ENCODE results near the gene RAP1B. TPM values are rescaled to one million over a fixed set of nuclear protein-coding genes. Genes with fewer than 3 reads are reported as not detected.

Gene RAP1B
- total and polyA plus RNA-seq, 4 experiments from 2014 or later, result 193 to 542 (median 314) TPM

GRCh38 chr12:68647507-68647906, 36.8 kb downstream of the RAP1B start:
- intact Hi-C loops (cut with micrococcal nuclease), result loop anchor here (5.0 kb wide), 1 partner anchor 35 kb away; the partner anchor contains the start of gene RAP1B
- Histone ChIP-seq H3K27me3 (ENCODE audit: insufficient read depth, low read length) (no peaks in the 10 kb centered on the region), H3K9me3 (ENCODE audit: control insufficient read depth in 1 of 2, low read length in 2 of 2) (no peaks in the 10 kb centered on the region), H3K36me3 (ENCODE audit: insufficient read depth, low read length) (peaks cover 34% of the 10 kb centered on the region), H3K4me3 (ENCODE audit: low read length in 2 of 2) (no peak overlapping the region), H3K27ac (ENCODE audit: low read depth, low read length) (no peak overlapping the region), H3K4me1 (ENCODE audit: insufficient read depth, low read length) (peaks cover 56% of the 10 kb centered on the region)
- Mint-ChIP-seq H3K27ac (peak overlapping the region in 6 of 7 donors; percentile 38 to 84 (median 71)), H3K4me1 (peaks cover 37 to 70% (median 48%) of the 10 kb centered on the region in 4 donors), H3K9me3 (peaks cover 0 to 3% (median 0%) of the 10 kb centered on the region in 8 donors), H3K4me3 (peak overlapping the region in 3 of 8 donors; percentile 33 to 44 (median 43)), H3K36me3 (peaks cover 19 to 61% of the 10 kb centered on the region in 2 donors), H3K27me3 (no peaks in the 10 kb centered on the region)
- DNase-seq, result no peak
- ChIA-PET CTCF (ENCODE audit: partially characterized antibody) (interaction anchor here (0.7 kb wide), 2 partner anchors 109 to 298 kb away, joined by 3 read pairs; no protein-coding TSS in a partner anchor), POLR2A (ENCODE audit: partially characterized antibody) (interaction anchor here (0.7 to 0.9 kb wide), 2 partner anchors 22 to 28 kb away, joined by 3 to 4 read pairs; no protein-coding TSS in a partner anchor)

- ChIA-PET POLR2A (ENCODE audit: partially characterized antibody) (interaction anchor here (0.6 to 0.7 kb wide), 2 partner anchors 22 to 1223 kb away, joined by 3 to 4 read pairs; no protein-coding TSS in a partner anchor), CTCF (ENCODE audit: partially characterized antibody) (no interaction called here)
- H3K27me3 ChIP-seq (ENCODE audit: insufficient read depth, low read length), result no peaks in the 10 kb centered on the region
- Mint-ChIP-seq H3K9me3 (peaks cover 0 to 3% (median 0%) of the 10 kb centered on the region in 8 donors), H3K36me3 (peaks cover 16 to 60% of the 10 kb centered on the region in 2 donors), H3K27me3 (no peaks in the 10 kb centered on the region), H3K4me1 (peaks cover 33 to 65% (median 44%) of the 10 kb centered on the region in 4 donors), H3K4me3 (peak overlapping the region in 4 of 8 donors; percentile 5 to 50 (median 32)), H3K27ac (peak overlapping the region; percentile 21 to 84 (median 74))
- intact Hi-C loops (cut with micrococcal nuclease), result loop anchor here (5.0 kb wide), 1 partner anchor 36 kb away; the partner anchor contains the start of gene RAP1B
- H3K36me3 ChIP-seq (ENCODE audit: insufficient read depth, low read length), result peaks cover 41% of the 10 kb centered on the region
- DNase-seq, result no peak
- no peaks in the 10 kb centered on the region for H3K9me3 ChIP-seq (ENCODE audit: control insufficient read depth in 1 of 2, low read length in 2 of 2)
- H3K27ac ChIP-seq (ENCODE audit: low read depth, low read length), result no peak overlapping the region
- peaks cover 50% of the 10 kb centered on the region for H3K4me1 ChIP-seq (ENCODE audit: insufficient read depth, low read length)
- H3K4me3 ChIP-seq (ENCODE audit: low read length in 2 of 2), result no peak overlapping the region
Observed at GRCh38 chr12:68648179-68648578, 37.5 kb downstream of the RAP1B start.

GRCh38 chr12:68665016-68665569, 54.4 kb downstream of the RAP1B start:
- Mint-ChIP-seq H3K27me3 (no peaks in the 10 kb centered on the region), H3K27ac (peak overlapping the region in 5 of 7 donors; percentile 3 to 73 (median 16)), H3K9me3 (no peaks in the 10 kb centered on the region), H3K4me1 (peaks cover 17 to 32% (median 17%) of the 10 kb centered on the region in 4 donors), H3K36me3 (peaks cover 4 to 19% of the 10 kb centered on the region in 2 donors), H3K4me3 (no peak overlapping the region)
- no peak overlapping the region for H3K27ac ChIP-seq (ENCODE audit: low read depth, low read length)
- DNase-seq, result no peak
- ChIA-PET CTCF (ENCODE audit: partially characterized antibody) (interaction anchor here (1.6 kb wide), 1 partner anchor 309 kb away, joined by 4 read pairs; no protein-coding TSS in a partner anchor), POLR2A (ENCODE audit: partially characterized antibody) (no interaction called here)
- H3K4me3 ChIP-seq (ENCODE audit: low read length in 2 of 2), result no peak overlapping the region
- peaks cover 11% of the 10 kb centered on the region for H3K36me3 ChIP-seq (ENCODE audit: insufficient read depth, low read length)
- H3K9me3 ChIP-seq (ENCODE audit: control insufficient read depth in 1 of 2, low read length in 2 of 2), result no peaks in the 10 kb centered on the region
- intact Hi-C loops (cut with micrococcal nuclease), result no loop called here
- peaks cover 12% of the 10 kb centered on the region for H3K4me1 ChIP-seq (ENCODE audit: insufficient read depth, low read length)
- no peaks in the 10 kb centered on the region for H3K27me3 ChIP-seq (ENCODE audit: insufficient read depth, low read length)

GRCh38 chr12:68667291-68667690, 56.6 kb downstream of the RAP1B start:
- Mint-ChIP-seq H3K4me1 (peaks cover 24 to 42% (median 29%) of the 10 kb centered on the region in 4 donors), H3K27ac (peak overlapping the region in 5 of 7 donors; percentile 7 to 76 (median 50)), H3K27me3 (no peaks in the 10 kb centered on the region), H3K36me3 (peaks cover 0 to 9% of the 10 kb centered on the region in 2 donors), H3K4me3 (no peak overlapping the region), H3K9me3 (no peaks in the 10 kb centered on the region)
- Histone ChIP-seq H3K9me3 (ENCODE audit: control insufficient read depth in 1 of 2, low read length in 2 of 2) (no peaks in the 10 kb centered on the region), H3K4me3 (ENCODE audit: low read length in 2 of 2) (no peak overlapping the region), H3K36me3 (ENCODE audit: insufficient read depth, low read length) (no peaks in the 10 kb centered on the region), H3K27ac (ENCODE audit: low read depth, low read length) (no peak overlapping the region), H3K27me3 (ENCODE audit: insufficient read depth, low read length) (no peaks in the 10 kb centered on the region), H3K4me1 (ENCODE audit: insufficient read depth, low read length) (peaks cover 22% of the 10 kb centered on the region)
- intact Hi-C loops (cut with micrococcal nuclease), result no loop called here
- ChIA-PET CTCF (ENCODE audit: partially characterized antibody) (interaction anchor here (0.6 kb wide), 1 partner anchor 41 kb away, joined by 3 read pairs; no protein-coding TSS in a partner anchor), POLR2A (ENCODE audit: partially characterized antibody) (no interaction called here)
- DNase-seq, result no peak

GRCh38 chr12:68667896-68668295, 57.2 kb downstream of the RAP1B start:
- ChIA-PET CTCF (ENCODE audit: partially characterized antibody) (interaction anchor here (1.4 kb wide), 1 partner anchor 309 kb away, joined by 4 read pairs; no protein-coding TSS in a partner anchor), POLR2A (ENCODE audit: partially characterized antibody) (no interaction called here)
- peak overlapping the region in 2 of 7 donors; percentile 8 to 31 for H3K27ac Mint-ChIP-seq
- no peaks in the 10 kb centered on the region for H3K9me3 ChIP-seq (ENCODE audit: control insufficient read depth in 1 of 2, low read length in 2 of 2)
- no peaks in the 10 kb centered on the region for H3K36me3 ChIP-seq (ENCODE audit: insufficient read depth, low read length)
- no peak for DNase-seq
- no peaks in the 10 kb centered on the region for H3K27me3 ChIP-seq (ENCODE audit: insufficient read depth, low read length)
- no peak overlapping the region for H3K27ac ChIP-seq (ENCODE audit: low read depth, low read length)
- peaks cover 24 to 43% (median 30%) of the 10 kb centered on the region in 4 donors for H3K4me1 Mint-ChIP-seq
- H3K9me3 Mint-ChIP-seq, result no peaks in the 10 kb centered on the region
- no peak overlapping the region for H3K4me3 Mint-ChIP-seq
- no peaks in the 10 kb centered on the region for H3K27me3 Mint-ChIP-seq
- peaks cover 0 to 9% of the 10 kb centered on the region in 2 donors for H3K36me3 Mint-ChIP-seq
- no peak overlapping the region for H3K4me3 ChIP-seq (ENCODE audit: low read length in 2 of 2)
- H3K4me1 ChIP-seq (ENCODE audit: insufficient read depth, low read length), result peaks cover 26% of the 10 kb centered on the region
- intact Hi-C loops (cut with micrococcal nuclease), result no loop called here

- ChIA-PET POLR2A (ENCODE audit: partially characterized antibody) (interaction anchor here (0.6 to 1.5 kb wide), 2 partner anchors 11 to 61 kb away, joined by 3 read pairs; partner anchors contain the start of gene RAP1B), CTCF (ENCODE audit: partially characterized antibody) (no interaction called here)
- Histone ChIP-seq H3K36me3 (ENCODE audit: insufficient read depth, low read length) (no peaks in the 10 kb centered on the region), H3K9me3 (ENCODE audit: control insufficient read depth in 1 of 2, low read length in 2 of 2) (no peaks in the 10 kb centered on the region), H3K27ac (ENCODE audit: low read depth, low read length) (no peak overlapping the region), H3K27me3 (ENCODE audit: insufficient read depth, low read length) (no peaks in the 10 kb centered on the region), H3K4me1 (ENCODE audit: insufficient read depth, low read length) (peaks cover 58% of the 10 kb centered on the region), H3K4me3 (ENCODE audit: low read length in 2 of 2) (no peak overlapping the region)
- H3K9me3 Mint-ChIP-seq, result no peaks in the 10 kb centered on the region
- H3K27ac Mint-ChIP-seq, result peak overlapping the region in 5 of 7 donors; percentile 7 to 46 (median 17)
- no peak for DNase-seq
- H3K4me3 Mint-ChIP-seq, result peak overlapping the region in 5 of 8 donors; percentile 11 to 49 (median 20)
- peaks cover 0 to 3% of the 10 kb centered on the region in 2 donors for H3K36me3 Mint-ChIP-seq
- intact Hi-C loops (cut with micrococcal nuclease), result no loop called here
- peaks cover 31 to 66% (median 48%) of the 10 kb centered on the region in 4 donors for H3K4me1 Mint-ChIP-seq
- H3K27me3 Mint-ChIP-seq, result no peaks in the 10 kb centered on the region
Observed at GRCh38 chr12:68671179-68671578, 60.5 kb downstream of the RAP1B start.

GRCh38 chr12:68673788-68674187, 63.1 kb downstream of the RAP1B start:
- no peaks in the 10 kb centered on the region for H3K27me3 ChIP-seq (ENCODE audit: insufficient read depth, low read length)
- H3K4me3 ChIP-seq (ENCODE audit: low read length in 2 of 2), result peak overlapping the region; percentile 17 to 20
- DNase-seq, result peak in 4 of 5 donors; percentile 52 to 63 (median 54)
- H3K27ac ChIP-seq (ENCODE audit: low read depth, low read length), result peak overlapping the region; percentile 21
- Mint-ChIP-seq H3K27me3 (no peaks in the 10 kb centered on the region), H3K9me3 (no peaks in the 10 kb centered on the region), H3K27ac (peak overlapping the region; percentile 5 to 80 (median 53)), H3K36me3 (no peaks in the 10 kb centered on the region), H3K4me3 (peak overlapping the region; percentile 37 to 81 (median 67)), H3K4me1 (peaks cover 25 to 57% (median 37%) of the 10 kb centered on the region in 4 donors)
- ChIA-PET CTCF (ENCODE audit: partially characterized antibody) (no interaction called here), POLR2A (ENCODE audit: partially characterized antibody) (interaction anchor here (0.5 to 2.8 kb wide), 5 partner anchors 12 to 318 kb away, joined by 3 to 14 read pairs (median 5); no protein-coding TSS in a partner anchor)
- no peaks in the 10 kb centered on the region for H3K9me3 ChIP-seq (ENCODE audit: control insufficient read depth in 1 of 2, low read length in 2 of 2)
- H3K4me1 ChIP-seq (ENCODE audit: insufficient read depth, low read length), result peaks cover 55% of the 10 kb centered on the region
- intact Hi-C loops (cut with micrococcal nuclease), result no loop called here
- H3K36me3 ChIP-seq (ENCODE audit: insufficient read depth, low read length), result no peaks in the 10 kb centered on the region
